ENCODE data around the gene EN2. TPM values are rescaled to one million over a fixed set of nuclear protein-coding genes. Genes with fewer than 3 reads are reported as not detected.

EN2 gene
- total RNA-seq, 4 donors from 2014 or later: 0.06 TPM; not detected in 3

DNA sequence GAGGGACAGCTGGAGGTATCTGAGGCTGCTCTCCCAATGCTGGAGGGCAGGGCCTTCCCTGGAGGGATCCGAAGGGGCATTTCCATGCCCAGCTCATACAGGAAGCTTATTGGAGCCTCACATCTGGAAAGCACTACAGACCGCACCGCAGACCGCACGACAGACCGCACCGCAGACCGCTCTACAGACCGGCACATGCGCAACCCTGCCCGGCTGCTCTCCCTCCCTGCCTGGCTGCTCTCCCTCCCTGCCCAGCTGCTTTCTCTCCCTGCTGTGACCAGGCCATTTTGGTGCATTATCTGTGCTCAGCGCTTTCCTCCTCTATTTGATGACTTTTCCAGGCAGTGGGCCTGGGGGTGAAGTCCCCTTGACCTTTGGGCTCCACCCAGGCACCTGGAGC is 39.6 kb upstream of the EN2 start:
- TF ChIP-seq POLR2A (IDR thresholded peaks at IDR 0.05; ENCODE audit: low read depth): no peak
- no peak for TF ChIP-seq POLR2AphosphoS5 (IDR thresholded peaks at IDR 0.05)
- TF ChIP-seq, protein P1, sequence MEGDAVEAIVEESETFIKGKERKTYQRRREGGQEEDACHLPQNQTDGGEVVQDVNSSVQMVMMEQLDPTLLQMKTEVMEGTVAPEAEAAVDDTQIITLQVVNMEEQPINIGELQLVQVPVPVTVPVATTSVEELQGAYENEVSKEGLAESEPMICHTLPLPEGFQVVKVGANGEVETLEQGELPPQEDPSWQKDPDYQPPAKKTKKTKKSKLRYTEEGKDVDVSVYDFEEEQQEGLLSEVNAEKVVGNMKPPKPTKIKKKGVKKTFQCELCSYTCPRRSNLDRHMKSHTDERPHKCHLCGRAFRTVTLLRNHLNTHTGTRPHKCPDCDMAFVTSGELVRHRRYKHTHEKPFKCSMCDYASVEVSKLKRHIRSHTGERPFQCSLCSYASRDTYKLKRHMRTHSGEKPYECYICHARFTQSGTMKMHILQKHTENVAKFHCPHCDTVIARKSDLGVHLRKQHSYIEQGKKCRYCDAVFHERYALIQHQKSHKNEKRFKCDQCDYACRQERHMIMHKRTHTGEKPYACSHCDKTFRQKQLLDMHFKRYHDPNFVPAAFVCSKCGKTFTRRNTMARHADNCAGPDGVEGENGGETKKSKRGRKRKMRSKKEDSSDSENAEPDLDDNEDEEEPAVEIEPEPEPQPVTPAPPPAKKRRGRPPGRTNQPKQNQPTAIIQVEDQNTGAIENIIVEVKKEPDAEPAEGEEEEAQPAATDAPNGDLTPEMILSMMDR (IDR thresholded peaks at IDR 0.05): no peak
- peaks cover 0 to 64% (median 3%) of the 10 kb centered on the region in 4 donors for H3K27me3 ChIP-seq
- DNase-seq (ENCODE audit: extremely low spot score): no peak
- 66% methylated on average over 12 of the region's 12 CpGs for WGBS
- H3K4me3 ChIP-seq: no peak overlapping the region
- no peaks in the 10 kb centered on the region for H3K36me3 ChIP-seq
- H3K4me1 ChIP-seq: no peaks in the 10 kb centered on the region
- no peak overlapping the region for H3K27ac ChIP-seq (replicated peaks in 1 of 4)
- no peaks in the 10 kb centered on the region for H3K9me3 ChIP-seq
- intact Hi-C loops (cut with DNase I): no loop called here

DNA sequence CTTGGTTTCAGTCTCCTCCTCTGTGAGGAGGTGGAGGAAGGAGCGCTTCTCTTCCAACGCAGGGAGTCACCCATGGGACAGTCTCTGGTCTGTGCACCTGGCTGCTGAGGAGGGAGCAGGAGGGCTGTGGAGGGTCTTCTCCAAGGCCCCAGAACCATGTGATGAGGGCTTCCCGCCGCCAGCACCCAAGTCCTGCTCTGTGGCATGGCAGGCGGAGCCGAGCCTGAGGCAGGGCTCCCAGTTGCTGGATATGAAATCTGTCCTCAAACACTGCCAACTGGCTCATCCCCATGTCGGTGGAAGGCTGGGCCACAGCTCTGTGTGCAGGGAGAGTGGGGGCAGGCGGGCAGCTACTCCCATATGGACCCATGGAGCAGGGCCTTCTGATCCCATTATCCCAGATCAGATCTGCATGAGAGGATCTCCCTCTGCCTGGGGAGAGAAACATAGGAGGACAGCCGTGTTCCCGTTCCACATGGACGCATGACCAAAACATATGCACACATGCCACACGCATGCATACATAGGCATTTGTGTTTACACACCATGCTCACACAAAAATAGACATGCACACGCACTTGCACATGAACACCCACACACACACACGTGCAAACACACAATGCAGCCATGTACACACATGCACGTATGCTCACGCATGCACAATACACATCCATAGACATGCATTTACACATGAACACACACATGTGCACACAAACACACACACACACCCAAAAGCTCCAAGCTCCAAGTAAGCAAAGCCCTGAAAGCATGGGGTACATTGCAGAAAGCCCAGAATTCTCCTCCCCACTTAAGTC is 38.8 kb upstream of the EN2 start:
- TF ChIP-seq, protein P1 (IDR thresholded peaks at IDR 0.05): no peak
- no peak for TF ChIP-seq POLR2A (IDR thresholded peaks at IDR 0.05; ENCODE audit: low read depth)
- TF ChIP-seq POLR2AphosphoS5 (IDR thresholded peaks at IDR 0.05): no peak
- TF ChIP-seq EP300 (IDR thresholded peaks at IDR 0.05): no peak
- intact Hi-C loops (cut with DNase I): no loop called here

DNA sequence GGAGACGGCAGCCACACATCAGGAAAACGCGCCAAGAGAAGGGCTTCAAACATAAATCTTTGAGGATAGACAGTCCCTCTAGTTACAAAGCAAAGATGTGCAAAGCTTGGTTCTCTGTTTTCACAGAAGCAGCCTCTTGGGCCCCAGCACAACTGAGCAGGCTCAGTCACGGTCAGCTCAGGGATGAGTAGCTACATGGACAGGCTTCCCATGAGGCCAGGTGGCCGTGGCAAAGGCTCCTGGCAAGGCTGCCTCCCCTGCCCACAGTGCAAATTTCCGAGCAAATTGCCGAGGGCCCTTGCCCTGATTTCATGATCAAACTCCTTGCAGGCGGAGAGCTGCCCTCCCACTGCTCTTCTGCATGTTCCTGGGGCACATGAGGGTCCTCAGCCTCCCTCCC is 37.8 kb upstream of the EN2 start:
- no peak for DNase-seq (ENCODE audit: extremely low spot score)
- H3K27me3 ChIP-seq: peaks cover 0 to 81% (median 3%) of the 10 kb centered on the region in 4 donors
- WGBS: 85% methylated on average over 4 of the region's 8 CpGs
- H3K27ac ChIP-seq (replicated peaks in 1 of 4): no peak overlapping the region
- H3K4me3 ChIP-seq: no peak overlapping the region
- no peaks in the 10 kb centered on the region for H3K9me3 ChIP-seq
- TF ChIP-seq, protein P1 (IDR thresholded peaks at IDR 0.05): no peak
- TF ChIP-seq POLR2A (IDR thresholded peaks at IDR 0.05; ENCODE audit: low read depth) (no peak), POLR2AphosphoS5 (IDR thresholded peaks at IDR 0.05) (no peak), EP300 (IDR thresholded peaks at IDR 0.05) (no peak)
- no peaks in the 10 kb centered on the region for H3K36me3 ChIP-seq
- intact Hi-C loops (cut with DNase I): no loop called here
- H3K4me1 ChIP-seq: no peaks in the 10 kb centered on the region

More for the DNA sequence above, 38.8 kb upstream of the EN2 start:
- Histone ChIP-seq H3K36me3 (no peaks in the 10 kb centered on the region), H3K4me1 (no peaks in the 10 kb centered on the region), H3K9me3 (no peaks in the 10 kb centered on the region), H3K27ac (replicated peaks in 1 of 4) (no peak overlapping the region), H3K4me3 (no peak overlapping the region), H3K27me3 (peaks cover 0 to 73% (median 3%) of the 10 kb centered on the region in 4 donors)
- DNase-seq (ENCODE audit: extremely low spot score): no peak
- WGBS: 87% methylated on average over 9 of the region's 16 CpGs

DNA sequence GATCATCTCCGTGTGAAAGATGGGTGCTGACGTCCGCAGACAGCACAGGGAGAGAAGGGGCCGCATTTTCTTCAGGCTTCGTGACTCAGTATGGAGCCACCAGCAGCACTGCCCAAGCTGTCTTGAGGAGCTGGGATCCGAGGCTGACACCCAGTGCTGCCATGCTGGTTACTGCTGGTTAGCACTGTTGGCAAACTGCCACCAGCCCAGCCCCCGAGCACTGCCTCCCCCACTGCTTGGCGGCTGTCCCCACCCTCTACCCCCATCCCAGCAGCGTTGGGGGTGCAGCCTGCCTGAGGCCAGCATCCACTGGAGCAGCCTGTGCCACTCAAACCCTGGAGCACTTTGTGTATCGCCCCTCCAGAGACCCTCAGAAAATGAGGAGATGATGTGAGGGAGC is 35.8 kb upstream of the EN2 start:
- WGBS: 78% methylated on average over 7 of the region's 10 CpGs
- DNase-seq (ENCODE audit: extremely low spot score): no peak
- H3K4me1 ChIP-seq: no peaks in the 10 kb centered on the region
- H3K36me3 ChIP-seq: no peaks in the 10 kb centered on the region
- H3K9me3 ChIP-seq: no peaks in the 10 kb centered on the region
- no peak overlapping the region for H3K27ac ChIP-seq (replicated peaks in 1 of 4)
- peaks cover 0 to 89% (median 2%) of the 10 kb centered on the region in 4 donors for H3K27me3 ChIP-seq
- intact Hi-C loops (cut with DNase I): no loop called here
- no peak for TF ChIP-seq EP300 (IDR thresholded peaks at IDR 0.05)
- TF ChIP-seq POLR2A (IDR thresholded peaks at IDR 0.05; ENCODE audit: low read depth): no peak
- TF ChIP-seq, protein P1 (IDR thresholded peaks at IDR 0.05): no peak
- no peak for TF ChIP-seq POLR2AphosphoS5 (IDR thresholded peaks at IDR 0.05)
- H3K4me3 ChIP-seq: no peak overlapping the region
